Endodermal cell (in vitro differentiated cells): ENCODE results near the gene RARRES1. TPM values are rescaled to one million over a fixed set of nuclear protein-coding genes. Genes with fewer than 3 reads are reported as not detected.
A peak's percentile ranks its signal among the peaks of the same experiment; 100 is the strongest.

ENCODE experiments used
- DNase-seq: peaks from one replicate; pipeline ENCODE4 v3.0.0-alpha.2; 2017
- H3K27ac ChIP-seq: 2 replicates; pipeline ENCODE4 v1.5.1; 2013; ENCODE audit warnings: mild to moderate bottlenecking, low read depth, low read length, moderate library complexity
- H3K27me3 ChIP-seq: 2 replicates; pipeline ENCODE4 v1.6.1; 2013; ENCODE audit warnings: mild to moderate bottlenecking, low read length, moderate library complexity; ENCODE audit not compliant: insufficient read depth, control insufficient read depth, poor library complexity, severe bottlenecking
- H3K36me3 ChIP-seq: 2 replicates; pipeline ENCODE4 v1.7.0; 2013; ENCODE audit warnings: mild to moderate bottlenecking, low read length, moderate library complexity; ENCODE audit not compliant: control insufficient read depth, insufficient read depth
- H3K4me1 ChIP-seq: one replicate; pipeline ENCODE4 v1.7.0; 2013; ENCODE audit warnings: low read length; ENCODE audit not compliant: control insufficient read depth, insufficient read depth
- H3K4me3 ChIP-seq: 2 replicates; pipeline ENCODE4 v1.5.1; 2013; ENCODE audit warnings: mild to moderate bottlenecking, low read length, moderate library complexity
- H3K9ac ChIP-seq: 2 replicates; pipeline ENCODE4 v1.6.1; 2013; ENCODE audit warnings: mild to moderate bottlenecking, low read length, moderate library complexity; ENCODE audit not compliant: poor library complexity, severe bottlenecking; ENCODE audit errors: extremely low read depth
- H3K9me3 ChIP-seq: 2 replicates; pipeline ENCODE4 v1.6.1; 2013; ENCODE audit warnings: mild to moderate bottlenecking, low read length, moderate library complexity; ENCODE audit not compliant: control insufficient read depth
- H3K27ac Mint-ChIP-seq: 2 replicates; pipeline ENCODE4 v1.8.0; 2020; ENCODE audit warnings: mixed read lengths
- H3K27me3 Mint-ChIP-seq: 2 replicates; pipeline ENCODE4 v1.8.0; 2021; ENCODE audit warnings: mild to moderate bottlenecking, mixed read lengths; ENCODE audit not compliant: insufficient read depth
- H3K36me3 Mint-ChIP-seq: 2 replicates; pipeline ENCODE4 v1.8.0; 2020; ENCODE audit warnings: low read depth, mixed read lengths
- H3K4me1 Mint-ChIP-seq: 2 replicates; pipeline ENCODE4 v1.8.0; 2020; ENCODE audit warnings: mixed read lengths
- H3K4me3 Mint-ChIP-seq: 2 replicates; pipeline ENCODE4 v1.8.0; 2020; ENCODE audit warnings: mild to moderate bottlenecking, moderate library complexity, mixed read lengths
- H3K9me3 Mint-ChIP-seq: 2 replicates; pipeline ENCODE4 v1.8.0; 2020; ENCODE audit warnings: mild to moderate bottlenecking, mixed read lengths
- WGBS, 2 experiments: methylation state at CpG; one replicate each; pipeline versions ENCODE4 v1.1.5 to v1.1.7; 2013; ENCODE audit warnings: missing lambda C conversion rate in 2 of 2, mixed read lengths in 1 of 2; ENCODE audit not compliant: insufficient coverage in 1 of 2, insufficient read length in 1 of 2; 5-methylcytosine and 5-hydroxymethylcytosine counted together
- long read RNA-seq, 4 experiments: library from polyadenylated mRNA in 2 of 4; library from RNA in 1 of 4; library from capped mRNA in 1 of 4; stranded (forward) in 3 of 4; unstranded in 1 of 4; transcript quantifications; one replicate each; pipeline ENCODE4 v2.0.0, GENCODE V29; 2020 to 2021; ENCODE audit warnings: inconsistent platforms in 1 of 4
- polyA plus RNA-seq, 2 experiments: library from polyadenylated mRNA; stranded (reverse); fragments of 50-300 nt; gene quantifications; one replicate each; pipeline ENCODE4 v1.2.3, GENCODE V29; 2013
- total RNA-seq, 2 donors: library from RNA; stranded (reverse); fragmentation: NEBNext Ultra II Directional in 1 of 2; extraction: Animal tissue kit (Norgen Biotek cat#: 25700) in 1 of 2; gene quantifications; 2 replicates in 1 of 2; 3 replicates in 1 of 2; pipeline ENCODE4 v1.2.1, GENCODE V29; 2021
- TF ChIP-seq, protein P1 (sequence below): fragments of 200-600 bp; sonication (generic); conservative IDR thresholded peaks from 2 replicates; pipeline ENCODE4 v1.5.0; 2021; ENCODE audit warnings: antibody characterized with exemption, mild to moderate bottlenecking

The RARRES1 gene, protein sequence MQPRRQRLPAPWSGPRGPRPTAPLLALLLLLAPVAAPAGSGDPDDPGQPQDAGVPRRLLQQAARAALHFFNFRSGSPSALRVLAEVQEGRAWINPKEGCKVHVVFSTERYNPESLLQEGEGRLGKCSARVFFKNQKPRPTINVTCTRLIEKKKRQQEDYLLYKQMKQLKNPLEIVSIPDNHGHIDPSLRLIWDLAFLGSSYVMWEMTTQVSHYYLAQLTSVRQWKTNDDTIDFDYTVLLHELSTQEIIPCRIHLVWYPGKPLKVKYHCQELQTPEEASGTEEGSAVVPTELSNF
- under 1 TPM; 0.58 to 0.95 TPM for total RNA-seq
- polyA plus RNA-seq (2013, experiment 1 of 2) = 1.1 TPM
- polyA plus RNA-seq (2013, experiment 2 of 2) = 1.6 TPM
- long read RNA-seq, experiment 1 = 0 reads
- long read RNA-seq, experiment 2, partial matches to known transcripts = 0 of 8 reads
- long read RNA-seq, experiment 2, other reads (novel, unspliced or antisense) = 8 of 8 reads
- long read RNA-seq, experiment 3 = 0 reads
- long read RNA-seq, experiment 4 = 0 reads

DNA sequence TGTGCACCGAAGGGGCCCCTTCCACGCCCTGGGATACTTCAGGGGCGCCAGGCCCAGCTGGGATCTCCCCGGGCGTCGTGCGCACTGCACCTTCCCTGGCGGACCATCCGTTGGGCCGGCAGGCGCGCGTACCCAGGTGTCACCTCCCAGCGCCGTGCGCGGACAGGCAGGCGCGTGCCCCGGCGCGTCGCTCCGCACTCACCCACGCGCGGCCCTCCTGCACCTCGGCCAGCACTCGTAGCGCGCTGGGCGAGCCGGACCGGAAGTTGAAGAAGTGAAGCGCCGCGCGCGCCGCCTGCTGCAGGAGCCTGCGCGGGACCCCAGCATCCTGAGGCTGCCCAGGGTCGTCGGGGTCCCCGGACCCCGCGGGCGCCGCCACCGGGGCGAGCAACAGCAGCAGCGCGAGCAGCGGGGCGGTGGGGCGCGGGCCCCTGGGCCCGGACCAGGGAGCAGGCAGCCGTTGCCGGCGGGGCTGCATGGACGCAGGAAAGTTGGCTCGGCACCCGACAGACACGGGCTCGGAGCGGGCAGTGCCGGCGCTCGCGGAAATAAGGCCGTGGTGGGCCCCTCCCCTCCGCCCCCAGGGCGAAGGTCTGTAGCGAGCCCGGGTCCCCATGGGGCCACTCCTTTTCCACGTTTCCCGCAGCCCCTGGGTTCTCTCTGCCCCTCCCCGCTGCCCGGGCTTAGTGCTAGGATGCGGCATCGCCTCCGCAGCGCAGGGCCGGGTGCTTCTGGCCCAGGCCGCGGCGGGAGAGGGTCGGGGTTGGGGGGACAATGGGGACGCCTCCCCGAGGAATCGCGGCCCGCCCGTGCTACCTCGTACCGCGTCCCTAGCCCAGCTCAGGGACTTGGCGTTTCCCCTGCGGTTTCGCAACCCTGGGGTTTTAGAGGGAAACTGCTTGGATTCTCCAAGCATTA is at the start of gene RARRES1:
Gene RARRES1, minus strand, starts transcription at position 520 of the 918 bp plus-strand sequence. Its CDS starts 42 bp downstream, at position 478.
- Histone ChIP-seq H3K27me3 (peaks cover 35% of the 10 kb centered on the region), H3K4me1 (no peaks in the 10 kb centered on the region), H3K9ac (no peak within 1 kb of the TSS), H3K36me3 (no peaks in the 10 kb centered on the region), H3K9me3 (peaks cover 6% of the 10 kb centered on the region), H3K4me3 (peak within 1 kb of the TSS; percentile 72), H3K27ac (no peak within 1 kb of the TSS)
- H3K4me1 Mint-ChIP-seq = peaks cover 4% of the 10 kb centered on the region
- H3K27ac Mint-ChIP-seq = no peak within 1 kb of the TSS
- peak; percentile 81 for DNase-seq
- H3K27me3 Mint-ChIP-seq = peaks cover 35% of the 10 kb centered on the region
- 5 to 11% methylated on average over 31 to 101 of the region's 101 CpGs for WGBS, 2 experiments
- TF ChIP-seq, protein P1, sequence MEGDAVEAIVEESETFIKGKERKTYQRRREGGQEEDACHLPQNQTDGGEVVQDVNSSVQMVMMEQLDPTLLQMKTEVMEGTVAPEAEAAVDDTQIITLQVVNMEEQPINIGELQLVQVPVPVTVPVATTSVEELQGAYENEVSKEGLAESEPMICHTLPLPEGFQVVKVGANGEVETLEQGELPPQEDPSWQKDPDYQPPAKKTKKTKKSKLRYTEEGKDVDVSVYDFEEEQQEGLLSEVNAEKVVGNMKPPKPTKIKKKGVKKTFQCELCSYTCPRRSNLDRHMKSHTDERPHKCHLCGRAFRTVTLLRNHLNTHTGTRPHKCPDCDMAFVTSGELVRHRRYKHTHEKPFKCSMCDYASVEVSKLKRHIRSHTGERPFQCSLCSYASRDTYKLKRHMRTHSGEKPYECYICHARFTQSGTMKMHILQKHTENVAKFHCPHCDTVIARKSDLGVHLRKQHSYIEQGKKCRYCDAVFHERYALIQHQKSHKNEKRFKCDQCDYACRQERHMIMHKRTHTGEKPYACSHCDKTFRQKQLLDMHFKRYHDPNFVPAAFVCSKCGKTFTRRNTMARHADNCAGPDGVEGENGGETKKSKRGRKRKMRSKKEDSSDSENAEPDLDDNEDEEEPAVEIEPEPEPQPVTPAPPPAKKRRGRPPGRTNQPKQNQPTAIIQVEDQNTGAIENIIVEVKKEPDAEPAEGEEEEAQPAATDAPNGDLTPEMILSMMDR = no peak
- peaks cover 11% of the 10 kb centered on the region for H3K36me3 Mint-ChIP-seq
- peaks cover 7% of the 10 kb centered on the region for H3K9me3 Mint-ChIP-seq
- peak within 1 kb of the TSS; percentile 53 for H3K4me3 Mint-ChIP-seq

DNA sequence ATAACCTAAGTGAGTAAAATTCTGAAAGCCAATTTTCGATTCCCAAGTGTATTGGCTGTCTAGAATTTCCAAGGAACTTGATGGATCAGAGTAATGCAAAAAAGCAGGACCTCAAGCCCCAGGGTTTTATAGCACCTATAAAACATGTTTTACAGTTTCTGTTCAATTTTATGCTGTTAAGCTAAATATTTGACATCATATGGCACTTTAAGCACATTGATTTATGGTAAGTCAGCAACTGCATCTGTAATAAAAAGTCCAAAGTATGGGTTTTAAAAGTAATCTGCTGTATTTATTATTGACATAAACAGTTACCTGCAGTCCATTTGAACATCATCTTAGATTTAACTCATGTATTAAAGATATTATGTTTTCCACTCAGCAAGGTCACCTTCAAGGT is 49.6 kb upstream of the RARRES1 start:
- Mint-ChIP-seq H3K4me3 (no peak overlapping the region), H3K36me3 (no peaks in the 10 kb centered on the region), H3K27me3 (no peaks in the 10 kb centered on the region), H3K4me1 (no peaks in the 10 kb centered on the region), H3K27ac (no peak overlapping the region), H3K9me3 (no peaks in the 10 kb centered on the region)
- H3K9me3 ChIP-seq = no peaks in the 10 kb centered on the region
- H3K36me3 ChIP-seq = no peaks in the 10 kb centered on the region
- H3K27ac ChIP-seq = no peak overlapping the region
- no peak overlapping the region for H3K4me3 ChIP-seq
- no peak for DNase-seq
- 75% methylated on average over 1 of the region's 1 CpG; no CpG with 5 or more reads in 1 of the 2 experiments for WGBS, 2 experiments
- H3K27me3 ChIP-seq = no peaks in the 10 kb centered on the region
- no peaks in the 10 kb centered on the region for H3K4me1 ChIP-seq
- no peak overlapping the region for H3K9ac ChIP-seq
- TF ChIP-seq, protein P1 = no peak

DNA sequence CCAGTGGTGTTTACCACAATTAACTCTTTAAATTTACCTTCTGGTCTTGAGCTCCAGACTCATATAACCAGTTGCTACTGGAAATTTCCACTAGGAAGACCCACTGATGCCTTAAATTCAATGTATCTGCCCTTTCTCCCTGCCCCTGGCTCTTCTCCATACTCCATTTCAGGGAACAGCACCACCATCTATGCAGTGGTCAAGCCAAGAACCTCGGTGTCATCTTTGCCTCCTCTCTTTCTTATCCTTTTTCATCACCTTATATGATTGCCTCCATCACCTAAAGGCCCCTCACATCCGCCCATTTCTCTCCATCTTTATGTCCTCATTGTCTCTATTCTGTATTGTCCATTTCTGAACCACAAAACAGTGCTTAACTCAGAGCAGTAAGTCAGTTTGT is 48.9 kb upstream of the RARRES1 start:
- no peaks in the 10 kb centered on the region for H3K27me3 Mint-ChIP-seq

More for the DNA sequence above, 48.9 kb upstream of the RARRES1 start:
- no peaks in the 10 kb centered on the region for H3K36me3 ChIP-seq
- Mint-ChIP-seq H3K36me3 (no peaks in the 10 kb centered on the region), H3K27ac (no peak overlapping the region), H3K9me3 (no peaks in the 10 kb centered on the region), H3K4me3 (no peak overlapping the region), H3K4me1 (no peaks in the 10 kb centered on the region)
- WGBS, 2 experiments = 84 to 94% methylated on average over 2 of the region's 2 CpGs
- TF ChIP-seq, protein P1 = peak; percentile 40
- no peaks in the 10 kb centered on the region for H3K9me3 ChIP-seq
- H3K9ac ChIP-seq = no peak overlapping the region
- H3K4me1 ChIP-seq = no peaks in the 10 kb centered on the region
- H3K4me3 ChIP-seq = no peak overlapping the region
- no peak for DNase-seq
- H3K27ac ChIP-seq = no peak overlapping the region
- no peaks in the 10 kb centered on the region for H3K27me3 ChIP-seq
